ENCODE measurements around the gene LGI2. TPM values are rescaled to one million over a fixed set of nuclear protein-coding genes. Genes with fewer than 3 reads are reported as not detected.

LGI2 gene, protein sequence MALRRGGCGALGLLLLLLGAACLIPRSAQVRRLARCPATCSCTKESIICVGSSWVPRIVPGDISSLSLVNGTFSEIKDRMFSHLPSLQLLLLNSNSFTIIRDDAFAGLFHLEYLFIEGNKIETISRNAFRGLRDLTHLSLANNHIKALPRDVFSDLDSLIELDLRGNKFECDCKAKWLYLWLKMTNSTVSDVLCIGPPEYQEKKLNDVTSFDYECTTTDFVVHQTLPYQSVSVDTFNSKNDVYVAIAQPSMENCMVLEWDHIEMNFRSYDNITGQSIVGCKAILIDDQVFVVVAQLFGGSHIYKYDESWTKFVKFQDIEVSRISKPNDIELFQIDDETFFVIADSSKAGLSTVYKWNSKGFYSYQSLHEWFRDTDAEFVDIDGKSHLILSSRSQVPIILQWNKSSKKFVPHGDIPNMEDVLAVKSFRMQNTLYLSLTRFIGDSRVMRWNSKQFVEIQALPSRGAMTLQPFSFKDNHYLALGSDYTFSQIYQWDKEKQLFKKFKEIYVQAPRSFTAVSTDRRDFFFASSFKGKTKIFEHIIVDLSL
- total RNA-seq (2021; fragmentation: NEBNext Ultra II Directional; extraction: Animal tissue kit (Norgen Biotek cat#: 25700)) = not detected
- long read RNA-seq = 0 reads

GRCh38 chr4:25030277-25031076 lies at the start of gene LGI2:
Gene LGI2 (minus strand): TSS chr4:25030946. CDS start chr4:25030693, 253 bp downstream.
- TF ChIP-seq CTCF (IDR thresholded peaks at IDR 0.05) = no peak
- Mint-ChIP-seq H3K9me3 (no peaks in the 10 kb centered on the region), H3K4me1 (ENCODE audit: low read depth) (no peaks in the 10 kb centered on the region), H3K27me3 (ENCODE audit: insufficient read depth) (peaks cover 61% of the 10 kb centered on the region), H3K36me3 (ENCODE audit: low read depth) (no peaks in the 10 kb centered on the region), H3K4me3 (no peak within 1 kb of the TSS), H3K27ac (no peak within 1 kb of the TSS)
- no peak for DNase-seq

GRCh38 chr4:25078523-25078922 lies 47.8 kb upstream of the LGI2 start:
- H3K27ac Mint-ChIP-seq = no peak overlapping the region
- H3K9me3 Mint-ChIP-seq = no peaks in the 10 kb centered on the region
- H3K27me3 Mint-ChIP-seq (ENCODE audit: insufficient read depth) = peaks cover 26% of the 10 kb centered on the region
- no peak for DNase-seq
- H3K36me3 Mint-ChIP-seq (ENCODE audit: low read depth) = no peaks in the 10 kb centered on the region
- no peak overlapping the region for H3K4me3 Mint-ChIP-seq
- no peaks in the 10 kb centered on the region for H3K4me1 Mint-ChIP-seq (ENCODE audit: low read depth)
- TF ChIP-seq CTCF (IDR thresholded peaks at IDR 0.05) = no peak

DNA sequence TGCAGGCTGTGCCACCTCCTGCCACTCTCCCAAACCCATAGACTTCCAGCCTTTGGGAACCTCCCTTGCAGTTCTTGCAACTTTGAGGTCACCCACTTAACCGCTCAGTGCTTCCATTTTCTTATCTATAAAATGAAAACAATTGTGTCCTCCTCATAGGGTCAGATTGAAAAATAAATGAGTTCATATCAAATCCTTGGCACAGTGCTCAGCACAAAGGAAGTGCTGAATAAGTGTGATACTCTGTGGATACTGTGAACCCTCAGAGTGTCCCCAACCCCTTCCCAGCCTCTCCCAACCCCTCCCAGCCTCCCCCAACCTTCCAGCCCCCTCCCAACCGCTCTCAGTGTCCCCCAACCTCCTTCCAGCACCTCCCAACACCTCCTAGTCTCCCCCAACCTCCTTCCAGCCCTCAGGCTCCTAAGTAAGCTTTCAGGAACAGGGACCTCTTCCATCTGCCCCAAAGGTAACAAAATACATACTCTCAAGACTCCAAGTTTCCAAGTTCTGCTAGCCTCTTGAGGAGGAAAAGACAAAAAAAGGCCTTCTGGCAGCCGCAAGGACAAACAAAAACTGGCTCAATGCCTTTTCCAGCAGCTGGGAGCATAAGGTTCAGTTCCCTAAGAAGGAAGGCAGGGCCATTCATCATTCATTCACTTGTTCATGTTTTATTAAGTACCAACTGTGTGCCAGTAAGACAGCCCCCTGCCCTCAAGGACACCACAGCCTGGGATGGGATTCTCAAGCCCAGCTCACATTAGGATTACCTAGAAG lies 46.1 kb upstream of the LGI2 start:
- no peak for DNase-seq
- no peak overlapping the region for H3K27ac Mint-ChIP-seq
- no peak for TF ChIP-seq CTCF (IDR thresholded peaks at IDR 0.05)

DNA sequence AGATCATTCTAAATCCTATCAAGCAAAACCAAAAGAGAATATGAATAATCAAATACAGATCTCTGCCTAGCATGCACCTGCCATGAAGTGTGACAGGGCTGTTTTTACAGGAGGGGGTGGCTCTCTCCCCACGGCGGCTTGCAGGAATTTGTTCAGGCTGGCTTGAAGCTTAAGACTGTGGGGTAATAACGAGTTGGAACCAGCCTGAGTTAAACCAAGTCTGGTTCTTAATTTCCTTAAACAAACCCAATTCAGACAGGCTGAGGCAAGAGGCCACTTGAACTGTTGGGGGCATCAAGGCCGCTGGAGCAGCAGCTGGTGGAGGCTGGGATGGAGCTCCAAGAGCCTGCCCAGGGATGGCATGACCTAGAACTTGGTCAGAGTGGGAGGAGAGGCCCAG lies 45.1 kb upstream of the LGI2 start:
- no peak for TF ChIP-seq CTCF (IDR thresholded peaks at IDR 0.05)
- H3K27ac Mint-ChIP-seq = no peak overlapping the region
- H3K9me3 Mint-ChIP-seq = no peaks in the 10 kb centered on the region
- H3K27me3 Mint-ChIP-seq (ENCODE audit: insufficient read depth) = peaks cover 39% of the 10 kb centered on the region
- H3K36me3 Mint-ChIP-seq (ENCODE audit: low read depth) = no peaks in the 10 kb centered on the region
- no peak for DNase-seq
- H3K4me3 Mint-ChIP-seq = no peak overlapping the region
- no peaks in the 10 kb centered on the region for H3K4me1 Mint-ChIP-seq (ENCODE audit: low read depth)

More for the DNA sequence above, 46.1 kb upstream of the LGI2 start:
- no peaks in the 10 kb centered on the region for H3K36me3 Mint-ChIP-seq (ENCODE audit: low read depth)
- H3K27me3 Mint-ChIP-seq (ENCODE audit: insufficient read depth) = peaks cover 31% of the 10 kb centered on the region
- H3K4me1 Mint-ChIP-seq (ENCODE audit: low read depth) = no peaks in the 10 kb centered on the region
- no peak overlapping the region for H3K4me3 Mint-ChIP-seq
- H3K9me3 Mint-ChIP-seq = no peaks in the 10 kb centered on the region

- no peak overlapping the region for H3K4me3 Mint-ChIP-seq
- no peak for DNase-seq
- no peaks in the 10 kb centered on the region for H3K9me3 Mint-ChIP-seq
- no peak for TF ChIP-seq CTCF (IDR thresholded peaks at IDR 0.05)
- no peaks in the 10 kb centered on the region for H3K4me1 Mint-ChIP-seq (ENCODE audit: low read depth)
- H3K27me3 Mint-ChIP-seq (ENCODE audit: insufficient read depth) = peaks cover 39% of the 10 kb centered on the region
- H3K36me3 Mint-ChIP-seq (ENCODE audit: low read depth) = no peaks in the 10 kb centered on the region
- H3K27ac Mint-ChIP-seq = no peak overlapping the region
Measured at GRCh38 chr4:25075129-25075528, 44.4 kb upstream of the LGI2 start.
